Coronary artery (tissue), 2 donors: ENCODE measurements around the gene IFI27L2.

ENCODE experiments used
- DNase-seq: peaks from one replicate; pipeline ENCODE4 v3.0.0-alpha.2; 2017; ENCODE audit warnings: low spot score
- H3K27ac ChIP-seq, 2 donors: fragments of 200-600 bp; sonication (generic); one replicate each; pipeline ENCODE4 v1.5.1; 2016 to 2019
- H3K4me3 ChIP-seq: fragments of 200-600 bp; sonication (generic); 2 replicates; pipeline ENCODE4 v1.5.1; 2016; ENCODE audit warnings: mild to moderate bottlenecking, moderate library complexity
- TF ChIP-seq, protein P1 (sequence below): fragments of 200-600 bp; sonication (generic); IDR thresholded peaks from one replicate; pipeline ENCODE4 v1.5.1; 2019; ENCODE audit warnings: antibody characterized with exemption

IFI27L2 gene

DNA sequence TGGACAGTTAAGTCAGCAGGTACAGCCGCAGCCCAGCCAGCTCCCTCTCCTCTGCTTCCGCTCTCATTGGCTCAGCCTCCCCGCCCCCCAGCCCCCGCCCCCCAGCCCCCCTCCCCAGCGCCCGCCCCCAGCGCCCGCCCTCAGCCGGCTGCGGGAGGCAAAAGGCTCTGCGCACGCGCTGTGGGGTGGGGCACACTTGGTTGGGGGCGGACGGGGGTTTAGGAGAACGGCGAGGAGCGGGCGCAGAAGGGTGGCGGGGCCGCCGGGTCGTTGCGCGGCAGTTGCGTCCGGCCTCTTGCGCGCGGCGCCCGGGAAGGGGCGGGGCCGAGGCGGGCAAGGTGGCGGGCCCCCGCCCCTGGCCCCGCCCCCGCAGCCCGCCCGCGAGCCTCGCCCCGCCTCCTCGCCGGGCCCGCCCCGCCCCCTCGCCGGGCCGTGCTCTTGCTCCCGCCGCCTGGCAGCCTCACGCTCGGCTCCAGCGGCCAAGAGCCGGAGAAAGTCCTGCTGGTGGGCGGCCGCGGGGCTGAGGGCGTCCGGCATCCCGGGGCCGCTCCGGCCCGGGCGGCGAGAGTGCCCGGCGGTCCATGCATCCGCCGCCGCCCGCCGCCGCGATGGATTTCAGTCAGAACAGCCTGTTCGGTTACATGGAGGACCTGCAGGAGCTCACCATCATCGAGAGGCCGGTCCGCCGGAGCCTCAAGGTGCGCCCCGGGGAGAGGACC, 44.6 kb upstream of the IFI27L2 start, which contains the start of gene PPP4R4:
PPP4R4 (plus strand) TSS at position 438 of the 719 bp plus-strand sequence; CDS start at position 582, 144 bp downstream.
- peak within 1 kb of the TSS; percentile 84 for H3K4me3 ChIP-seq
- H3K27ac ChIP-seq, result peak within 1 kb of the TSS in 1 of 2 donors; percentile 28
- TF ChIP-seq, protein P1, sequence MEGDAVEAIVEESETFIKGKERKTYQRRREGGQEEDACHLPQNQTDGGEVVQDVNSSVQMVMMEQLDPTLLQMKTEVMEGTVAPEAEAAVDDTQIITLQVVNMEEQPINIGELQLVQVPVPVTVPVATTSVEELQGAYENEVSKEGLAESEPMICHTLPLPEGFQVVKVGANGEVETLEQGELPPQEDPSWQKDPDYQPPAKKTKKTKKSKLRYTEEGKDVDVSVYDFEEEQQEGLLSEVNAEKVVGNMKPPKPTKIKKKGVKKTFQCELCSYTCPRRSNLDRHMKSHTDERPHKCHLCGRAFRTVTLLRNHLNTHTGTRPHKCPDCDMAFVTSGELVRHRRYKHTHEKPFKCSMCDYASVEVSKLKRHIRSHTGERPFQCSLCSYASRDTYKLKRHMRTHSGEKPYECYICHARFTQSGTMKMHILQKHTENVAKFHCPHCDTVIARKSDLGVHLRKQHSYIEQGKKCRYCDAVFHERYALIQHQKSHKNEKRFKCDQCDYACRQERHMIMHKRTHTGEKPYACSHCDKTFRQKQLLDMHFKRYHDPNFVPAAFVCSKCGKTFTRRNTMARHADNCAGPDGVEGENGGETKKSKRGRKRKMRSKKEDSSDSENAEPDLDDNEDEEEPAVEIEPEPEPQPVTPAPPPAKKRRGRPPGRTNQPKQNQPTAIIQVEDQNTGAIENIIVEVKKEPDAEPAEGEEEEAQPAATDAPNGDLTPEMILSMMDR, result no peak
- DNase-seq, result peak; percentile 77

DNA sequence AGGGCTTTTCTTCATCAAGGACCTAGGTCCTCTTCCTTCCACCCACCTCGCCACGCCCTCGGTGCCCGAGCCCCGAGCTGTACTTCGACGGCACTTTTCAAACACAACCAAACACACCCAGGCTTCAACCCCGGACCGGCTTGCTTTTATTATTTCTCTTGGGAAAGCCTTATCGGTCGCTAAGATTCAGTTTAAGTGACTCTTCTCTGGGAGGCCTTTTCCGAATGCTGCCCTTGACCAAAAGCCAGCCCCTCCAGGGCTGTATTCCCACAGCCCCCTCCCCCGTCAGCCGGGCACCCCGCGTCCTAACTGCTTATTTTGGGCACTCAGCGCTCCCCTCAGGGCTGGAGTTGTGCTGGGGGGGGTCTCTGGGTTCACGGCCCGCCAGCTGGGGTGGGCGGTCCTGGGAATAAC, 44.1 kb upstream of the IFI27L2 start:
- TF ChIP-seq, protein P1, result no peak
- peak overlapping the region; percentile 84 for H3K4me3 ChIP-seq
- peak overlapping the region in 1 of 2 donors; percentile 28 for H3K27ac ChIP-seq
- DNase-seq, result no peak

DNA sequence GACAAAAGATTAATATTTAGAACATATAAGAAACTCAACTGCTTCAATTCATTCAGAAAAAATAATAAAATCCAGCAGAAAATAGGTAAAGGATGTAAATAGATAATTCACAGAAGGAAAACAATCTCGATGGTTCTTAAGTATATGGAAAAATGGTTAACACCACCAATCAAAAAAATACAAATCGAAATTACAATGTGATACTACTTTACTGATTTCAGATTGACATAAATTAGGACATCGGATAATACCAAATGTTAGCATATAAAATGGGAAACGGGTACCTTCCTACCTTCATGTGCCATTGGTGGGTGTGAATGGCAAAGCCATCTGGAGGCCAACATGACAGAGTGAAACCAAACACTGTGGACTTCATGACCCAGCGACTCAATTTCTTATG, 43.1 kb upstream of the IFI27L2 start:
- no peak overlapping the region for H3K27ac ChIP-seq
- TF ChIP-seq, protein P1, result no peak
- no peak for DNase-seq

DNA sequence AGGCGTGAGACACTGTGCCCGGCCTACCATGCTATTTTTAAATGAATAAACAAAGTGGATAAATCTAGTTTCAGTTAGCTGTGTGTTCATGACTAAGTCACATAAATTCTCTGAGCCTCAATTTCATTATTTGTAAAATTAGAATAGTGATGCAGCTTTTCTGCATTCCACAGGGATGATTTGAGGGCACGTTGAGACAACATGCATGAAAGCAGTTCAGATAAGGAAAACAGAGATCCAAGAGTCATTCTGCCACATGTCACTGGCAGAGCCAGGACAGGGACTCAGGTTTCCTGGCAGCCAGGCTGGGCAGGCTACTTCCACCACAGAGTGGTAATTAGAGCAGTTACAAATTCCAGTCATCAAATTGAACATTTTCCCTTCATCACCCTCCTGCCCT, 41.8 kb upstream of the IFI27L2 start:
- TF ChIP-seq, protein P1, result no peak

More for the DNA sequence above, 43.1 kb upstream of the IFI27L2 start:
- H3K4me3 ChIP-seq, result no peak overlapping the region

DNA sequence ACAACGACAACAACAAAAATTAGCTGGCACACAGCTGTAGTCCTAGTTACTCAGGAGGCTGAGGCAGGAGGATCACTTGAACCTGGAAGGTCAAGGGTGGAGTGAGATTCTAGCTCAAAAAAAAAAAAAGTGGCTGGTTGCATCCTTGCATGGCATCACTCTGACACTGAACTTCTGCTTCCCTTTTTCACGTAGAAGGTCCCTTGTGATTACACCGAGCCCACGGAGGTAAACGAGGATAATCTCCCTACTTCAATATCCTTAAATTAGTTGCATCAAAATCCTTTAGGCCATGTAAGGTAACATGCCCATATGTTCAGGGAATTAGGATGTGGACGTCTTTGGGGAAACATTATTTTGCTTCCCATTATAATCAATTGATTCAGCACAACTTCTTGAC, 40.7 kb upstream of the IFI27L2 start:
- Histone ChIP-seq H3K4me3 (no peak overlapping the region), H3K27ac (no peak overlapping the region)
- DNase-seq, result no peak
- TF ChIP-seq, protein P1, result no peak

More for the DNA sequence above, 41.8 kb upstream of the IFI27L2 start:
- H3K27ac ChIP-seq, result no peak overlapping the region
- DNase-seq, result no peak
- H3K4me3 ChIP-seq, result no peak overlapping the region

DNA sequence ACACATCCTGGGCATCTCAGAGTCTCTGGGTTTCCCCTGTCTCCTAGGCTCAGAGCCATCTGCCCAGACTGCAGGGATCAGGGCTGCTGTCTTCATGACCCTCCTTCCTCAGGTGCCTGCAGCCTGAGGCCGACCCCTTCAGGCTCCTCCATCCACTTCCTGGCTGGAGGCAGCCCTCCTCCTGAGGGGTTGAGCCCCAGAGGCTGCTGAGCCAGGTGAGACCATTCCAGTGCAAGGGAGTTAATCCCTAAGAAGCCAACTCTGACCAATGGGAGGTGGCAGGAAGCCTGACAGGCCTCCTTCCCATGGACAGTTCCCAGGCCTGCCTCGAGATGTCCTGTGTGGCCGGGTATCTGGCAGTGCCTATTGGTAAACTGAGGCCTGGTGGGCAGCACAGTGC, 36.3 kb upstream of the IFI27L2 start:
- Histone ChIP-seq H3K27ac (no peak overlapping the region), H3K4me3 (no peak overlapping the region)
- DNase-seq, result no peak
- TF ChIP-seq, protein P1, result no peak
